Lower leg skin (tissue), 4 donors: ENCODE results near the gene FBLN1. TPM values are rescaled to one million over a fixed set of nuclear protein-coding genes. Genes with fewer than 3 reads are reported as not detected.

Experiments
- DNase-seq, 2 donors: peaks; one replicate each; pipeline ENCODE4 v3.0.0-alpha.2; 2019; ENCODE audit warnings: low spot score in 2 of 2
- H3K4me3 ChIP-seq: fragments of 200-600 bp; sonication (generic); 2 replicates; pipeline ENCODE4 v1.5.1; 2017; ENCODE audit warnings: mild to moderate bottlenecking, low read depth; ENCODE audit not compliant: poor library complexity, severe bottlenecking
- CTCF ChIP-seq, 3 donors: fragments of 450-650 bp; IDR thresholded peaks; one replicate each; pipeline ENCODE4 v1.5.1; 2016; ENCODE audit warnings: antibody characterized with exemption in 3 of 3, mild to moderate bottlenecking in 3 of 3, moderate library complexity in 2 of 3
- POLR2A ChIP-seq, 2 donors: fragments of 450-650 bp; IDR thresholded peaks; one replicate each; pipeline ENCODE4 v1.6.1; 2016 to 2017; ENCODE audit warnings: antibody characterized with exemption in 2 of 2, mild to moderate bottlenecking in 1 of 2, moderate library complexity in 1 of 2
- whole genome bisulfite sequencing, 2 donors: methylation state at CpG; one replicate each; pipeline ENCODE4 v1.1.5; 2018; 5-methylcytosine and 5-hydroxymethylcytosine counted together
- intact Hi-C: fragments of 100-400 bp; cut with DNase I; formaldehyde crosslinking; loops from one replicate; pipeline ENCODE4 v1.15.0; 2023; ENCODE audit warnings: low total_unique reads
- total RNA-seq, 4 donors: library from RNA; depleted of rRNA; stranded (reverse); fragments of >200 nt; gene quantifications; one replicate each; pipeline ENCODE4 v1.1.0, GENCODE V29; 2016

The FBLN1 gene
- total RNA-seq, 4 donors from 2014 or later: 114 to 414 (median 163) TPM

- no peak for TF ChIP-seq CTCF (IDR thresholded peaks at IDR 0.05)
- no peak for TF ChIP-seq POLR2A (IDR thresholded peaks at IDR 0.05)
- no peak for DNase-seq
- 88 to 96% methylated on average over 11 to 14 of the region's 14 CpGs for WGBS, 2 donors
- intact Hi-C loops: loop anchor here (5.0 kb wide), 2 partner anchors 113 to 283 kb away; no protein-coding TSS in a partner anchor
- no peak overlapping the region for H3K4me3 ChIP-seq
These were observed 47.7 kb downstream of the FBLN1 start for GRCh38 chr22:45550416-45550815.

- 88 to 90% methylated on average over 11 of the region's 11 CpGs for WGBS, 2 donors
- H3K4me3 ChIP-seq: no peak overlapping the region
- no peak for TF ChIP-seq POLR2A (IDR thresholded peaks at IDR 0.05)
- TF ChIP-seq CTCF (IDR thresholded peaks at IDR 0.05): no peak
- DNase-seq: no peak
- intact Hi-C loops: loop anchor here (5.0 kb wide), 2 partner anchors 114 to 284 kb away; no protein-coding TSS in a partner anchor
These were observed 48.2 kb downstream of the FBLN1 start for GRCh38 chr22:45550891-45551290.

GRCh38 chr22:45551310-45552016, 48.8 kb downstream of the FBLN1 start:
- WGBS, 2 donors: 33 to 34% methylated on average over 15 to 18 of the region's 18 CpGs
- TF ChIP-seq CTCF (IDR thresholded peaks at IDR 0.05): no peak
- no peak for TF ChIP-seq POLR2A (IDR thresholded peaks at IDR 0.05)
- no peak for DNase-seq
- intact Hi-C loops: loop anchor here (5.0 kb wide), 2 partner anchors 114 to 284 kb away; no protein-coding TSS in a partner anchor
- H3K4me3 ChIP-seq: no peak overlapping the region

- H3K4me3 ChIP-seq: no peak overlapping the region
- intact Hi-C loops: loop anchor here (5.0 kb wide), 2 partner anchors 115 to 285 kb away; no protein-coding TSS in a partner anchor
- WGBS, 2 donors: 67 to 74% methylated on average over 12 of the region's 12 CpGs
- DNase-seq: no peak
- TF ChIP-seq POLR2A (IDR thresholded peaks at IDR 0.05) (no peak), CTCF (IDR thresholded peaks at IDR 0.05) (no peak)
These were observed 49.3 kb downstream of the FBLN1 start for GRCh38 chr22:45552017-45552411.

- intact Hi-C loops: loop anchor here (5.0 kb wide), 2 partner anchors 115 to 285 kb away; no protein-coding TSS in a partner anchor
- 45 to 50% methylated on average over 26 to 30 of the region's 30 CpGs for WGBS, 2 donors
- no peak for DNase-seq
- no peak overlapping the region for H3K4me3 ChIP-seq
- no peak for TF ChIP-seq POLR2A (IDR thresholded peaks at IDR 0.05)
- TF ChIP-seq CTCF (IDR thresholded peaks at IDR 0.05): no peak
These were observed 50.1 kb downstream of the FBLN1 start for GRCh38 chr22:45552580-45553350.
